Measurements from ENCODE around the gene LRP1. TPM values are rescaled to one million over a fixed set of nuclear protein-coding genes. Genes with fewer than 3 reads are reported as not detected.

Gene LRP1
- total and polyA plus RNA-seq, 2 of the 4 experiments (the other 2 are of a cell fraction): 73.1 to 142 TPM

GRCh38 chr12:57219993-57220754 lies 91.9 kb downstream of the LRP1 start:
- in situ Hi-C loops (cut with MboI; ENCODE audit: low sequenced_read_pairs): no loop called here
- H2BK5ac ChIP-seq (ENCODE audit: low read depth, low read length, poor library complexity, severe bottlenecking): no peak overlapping the region
- no peak overlapping the region for H4K91ac ChIP-seq (ENCODE audit: insufficient read depth, low read depth, low read length)
- H3K9ac ChIP-seq (ENCODE audit: low read depth, low read length): no peak overlapping the region
- H3K4me2 ChIP-seq (ENCODE audit: low read depth, low read length): no peak overlapping the region
- H3K27ac ChIP-seq (ENCODE audit: insufficient read depth, low read length): no peak overlapping the region
- dilution Hi-C loops (cut with HindIII; ENCODE audit: low sequenced_read_pairs, unreplicated experiment): no loop called here
- H3K4me1 ChIP-seq (ENCODE audit: control insufficient read depth, insufficient read depth, low read length): peaks cover 5% of the 10 kb centered on the region; the same call in 1 of the 2 replicates
- no peaks in the 10 kb centered on the region for H3K36me3 ChIP-seq (ENCODE audit: control insufficient read depth, insufficient read depth, low read length)
- POLR2A ChIA-PET (ENCODE audit: unreplicated experiment): interaction anchor here (1.2 kb wide), 1 partner anchor 10 kb away, joined by 5 read pairs; the partner anchor contains the start of gene SHMT2
- no peak overlapping the region for H3K23ac ChIP-seq (ENCODE audit: low read depth, low read length)
- CTCF ChIA-PET: no interaction called here
- no peak overlapping the region for H3K18ac ChIP-seq (ENCODE audit: low read depth, low read length)
- H3K4me3 ChIP-seq (ENCODE audit: insufficient read depth, low read depth, low read length): no peak overlapping the region
- no peak overlapping the region for H4K5ac ChIP-seq (ENCODE audit: low read depth, low read length)
- intact Hi-C loops (cut with micrococcal nuclease): no loop called here
- peaks cover 72% of the 10 kb centered on the region for H3K27me3 ChIP-seq (ENCODE audit: control insufficient read depth, insufficient read depth, low read length)
- ATAC-seq (ENCODE audit: low read depth) (no peak), DNase-seq (no peak)
- no peaks in the 10 kb centered on the region for H3K9me3 ChIP-seq (ENCODE audit: control insufficient read depth, insufficient read depth, low read length)
- BruUV-seq (replicated peaks): no TSS peak
- no peak overlapping the region for H4K8ac ChIP-seq (ENCODE audit: low read depth in 2 of 2, low read length in 2 of 2)
- H2AK9ac ChIP-seq (replicated peaks; ENCODE audit: low read depth, low read length, poor library complexity): peak overlapping the region; percentile 82
- H2BK15ac ChIP-seq (ENCODE audit: low read depth, low read length): no peak overlapping the region
- 40% methylated on average over 1 of the region's 38 CpGs; no CpG with 5 or more reads in 1 of the 2 experiments for WGBS, 2 experiments (ENCODE audit: extremely low coverage in 2 of 2, insufficient read length in 1 of 2)
- H2BK120ac ChIP-seq (ENCODE audit: low read depth, low read length): no peak overlapping the region
- no peak overlapping the region; the same call in 1 of the 2 replicates for H2AK5ac ChIP-seq (ENCODE audit: low read depth, low read length)
- peaks cover 0 to 7% of the 10 kb centered on the region in 2 experiments; a peak in 1 of 4 replicates for H3K79me1 ChIP-seq (ENCODE audit: low read depth in 1 of 2, low read length in 2 of 2)
- no peak overlapping the region for H3K14ac ChIP-seq (replicated peaks; ENCODE audit: low read depth, low read length)
- H2AFZ ChIP-seq (replicated peaks; ENCODE audit: low read length, poor library complexity): no peak overlapping the region
- no peaks in the 10 kb centered on the region for H3K9me1 ChIP-seq (ENCODE audit: insufficient read depth, low read length)
- H3K4ac ChIP-seq (ENCODE audit: low read depth, low read length): no peak overlapping the region
- H4K20me1 ChIP-seq (ENCODE audit: insufficient read depth, low read length): peaks cover 27% of the 10 kb centered on the region
- H2BK20ac ChIP-seq (ENCODE audit: low read depth, low read length): no peak overlapping the region
- H3K56ac ChIP-seq (ENCODE audit: extremely low read depth, insufficient read depth, low read length): no peak overlapping the region
- TF ChIP-seq SMC3 (IDR thresholded peaks at IDR 0.05; ENCODE audit: low read depth, low read length): no peak
- no peak for TF ChIP-seq CHD1 (IDR thresholded peaks at IDR 0.05; ENCODE audit: low read depth, low read length)
- no peak for TF ChIP-seq FOS (IDR thresholded peaks at IDR 0.05; ENCODE audit: low read depth, low read length)
- no peak for TF ChIP-seq NFE2L2 (IDR thresholded peaks at IDR 0.05; ENCODE audit: low read depth, low read length)
- TF ChIP-seq MAZ (IDR thresholded peaks at IDR 0.05; ENCODE audit: borderline replicate concordance, low read depth, low read length): no peak
- no peak for TF ChIP-seq MXI1 (IDR thresholded peaks at IDR 0.05; ENCODE audit: borderline replicate concordance, low read depth, low read length)
- no peak for TF ChIP-seq CEBPB (IDR thresholded peaks at IDR 0.05; ENCODE audit: low read depth, low read length)
- TF ChIP-seq ELK1 (IDR thresholded peaks at IDR 0.05; ENCODE audit: borderline replicate concordance, low read depth, low read length): no peak
- no peak for TF ChIP-seq MAFK (IDR thresholded peaks at IDR 0.05; ENCODE audit: low read depth, low read length)
- TF ChIP-seq RCOR1 (IDR thresholded peaks at IDR 0.05; ENCODE audit: insufficient replicate concordance, low read length): no peak
- no peak for TF ChIP-seq RAD21 (IDR thresholded peaks at IDR 0.05; ENCODE audit: low read length)
- TF ChIP-seq RFX5 (IDR thresholded peaks at IDR 0.05; ENCODE audit: low read depth, low read length): no peak
- no peak for TF ChIP-seq BHLHE40 (IDR thresholded peaks at IDR 0.05; ENCODE audit: low read depth, low read length)
- no peak for TF ChIP-seq USF2 (IDR thresholded peaks at IDR 0.05; ENCODE audit: low read depth, low read length)
- no peak for TF ChIP-seq CTCF (conservative IDR thresholded peaks at IDR 0.05; ENCODE audit: low read depth, low read length)

All from IMR-90 (cell line).